Mucosa of rectum (tissue), 2 donors: ENCODE data around the gene LILRA6.
"Not testable (repeated sequence)": the region's sequence is repeated elsewhere in the genome, so short reads cannot be mapped to it uniquely, and the experiment has no call there.

Experiments used
- H3K27ac ChIP-seq, 2 donors: one replicate each; pipeline ENCODE4 v1.7.0; 2013; ENCODE audit warnings: inconsistent platforms in 2 of 2, low read depth in 2 of 2, low read length in 2 of 2
- H3K27me3 ChIP-seq, 2 donors: one replicate each; pipeline ENCODE4 v1.7.0; 2013; ENCODE audit warnings: low read length in 2 of 2; ENCODE audit not compliant: control insufficient read depth in 2 of 2, insufficient read depth in 2 of 2
- H3K36me3 ChIP-seq, 2 donors: one replicate each; pipeline ENCODE4 v1.7.0; 2013; ENCODE audit warnings: low read length in 2 of 2; ENCODE audit not compliant: control insufficient read depth in 2 of 2, insufficient read depth in 2 of 2
- H3K4me1 ChIP-seq, 2 donors: one replicate each; pipeline ENCODE4 v1.7.0; 2013; ENCODE audit warnings: low read length in 2 of 2, mild to moderate bottlenecking in 1 of 2; ENCODE audit not compliant: control insufficient read depth in 2 of 2, insufficient read depth in 2 of 2
- H3K4me3 ChIP-seq, 2 donors: one replicate each; pipeline ENCODE4 v1.7.0; 2013; ENCODE audit warnings: low read length in 2 of 2
- H3K9ac ChIP-seq, 2 donors: one replicate each; pipeline ENCODE4 v1.7.0; 2013; ENCODE audit warnings: low read length in 2 of 2, low read depth in 1 of 2, mild to moderate bottlenecking in 1 of 2
- H3K9me3 ChIP-seq, 2 donors: one replicate each; pipeline ENCODE4 v1.7.0; 2013; ENCODE audit warnings: low read length in 2 of 2; ENCODE audit not compliant: control insufficient read depth in 2 of 2
- donor health status: healthy.
- donor health status: Normal muscosa, but diverticular disease.

The LILRA6 gene

GRCh38 chr19:54201172-54201701 is 41.4 kb downstream of the LILRA6 start:
- no peaks in the 10 kb centered on the region for H3K27me3 ChIP-seq
- peak overlapping the region; percentile 85 to 95 for H3K9ac ChIP-seq
- H3K36me3 ChIP-seq = peaks cover 24 to 46% of the 10 kb centered on the region in 2 donors
- H3K4me1 ChIP-seq = peaks cover 26 to 33% of the 10 kb centered on the region in 2 donors
- H3K4me3 ChIP-seq = peak overlapping the region; percentile 92
- no peaks in the 10 kb centered on the region for H3K9me3 ChIP-seq
- H3K27ac ChIP-seq = peak overlapping the region; percentile 96 to 97

GRCh38 chr19:54199401-54199800 is 43.2 kb downstream of the LILRA6 start:
- no peak overlapping the region for H3K27ac ChIP-seq
- H3K4me1 ChIP-seq = peaks cover 21 to 23% of the 10 kb centered on the region in 2 donors
- H3K9me3 ChIP-seq = no peaks in the 10 kb centered on the region
- no peak overlapping the region for H3K9ac ChIP-seq
- peaks cover 12 to 30% of the 10 kb centered on the region in 2 donors for H3K36me3 ChIP-seq
- no peak overlapping the region for H3K4me3 ChIP-seq
- no peaks in the 10 kb centered on the region for H3K27me3 ChIP-seq

- no peak overlapping the region for H3K27ac ChIP-seq
- H3K4me1 ChIP-seq = peaks cover 10 to 14% of the 10 kb centered on the region in 2 donors
- H3K9me3 ChIP-seq = no peaks in the 10 kb centered on the region
- no peak overlapping the region for H3K9ac ChIP-seq
- H3K27me3 ChIP-seq = no peaks in the 10 kb centered on the region
- H3K36me3 ChIP-seq = peaks cover 12 to 29% of the 10 kb centered on the region in 2 donors
- no peak overlapping the region for H3K4me3 ChIP-seq
Measured at GRCh38 chr19:54197121-54197520, 45.5 kb downstream of the LILRA6 start.

- Histone ChIP-seq H3K36me3 (peaks cover 12 to 24% of the 10 kb centered on the region in 2 donors), H3K9ac (no peak overlapping the region), H3K4me1 (peaks cover 10 to 14% of the 10 kb centered on the region in 2 donors), H3K9me3 (no peaks in the 10 kb centered on the region), H3K4me3 (no peak overlapping the region), H3K27ac (no peak overlapping the region), H3K27me3 (no peaks in the 10 kb centered on the region)
Measured at GRCh38 chr19:54196536-54196935, 46.1 kb downstream of the LILRA6 start.

DNA sequence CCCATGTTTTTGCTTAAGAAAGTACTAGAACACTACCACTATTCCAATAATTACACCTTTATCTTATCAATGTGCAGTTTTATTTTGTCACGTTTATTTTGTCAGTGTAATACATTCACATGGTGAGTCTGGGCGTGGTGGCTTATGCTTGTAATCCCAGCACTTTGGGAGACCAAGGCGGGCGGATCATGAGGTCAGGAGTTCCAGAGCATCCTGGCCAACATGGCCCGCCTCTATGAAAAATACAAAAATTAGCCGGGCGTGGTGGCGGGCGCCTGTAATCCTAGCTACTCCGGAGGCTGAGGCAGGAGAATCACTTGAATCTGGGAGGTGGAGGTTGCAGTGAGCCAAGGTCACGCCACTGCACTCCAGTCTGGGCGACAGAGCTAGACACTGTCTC is 48.1 kb downstream of the LILRA6 start:
- Histone ChIP-seq H3K4me1 (peaks cover 10 to 12% of the 10 kb centered on the region in 2 donors), H3K36me3 (peaks cover 12 to 20% of the 10 kb centered on the region in 2 donors)
- H3K9me3 ChIP-seq, H3K9ac ChIP-seq, H3K4me3 ChIP-seq, H3K27me3 ChIP-seq, H3K27ac ChIP-seq: not testable (repeated sequence)

DNA sequence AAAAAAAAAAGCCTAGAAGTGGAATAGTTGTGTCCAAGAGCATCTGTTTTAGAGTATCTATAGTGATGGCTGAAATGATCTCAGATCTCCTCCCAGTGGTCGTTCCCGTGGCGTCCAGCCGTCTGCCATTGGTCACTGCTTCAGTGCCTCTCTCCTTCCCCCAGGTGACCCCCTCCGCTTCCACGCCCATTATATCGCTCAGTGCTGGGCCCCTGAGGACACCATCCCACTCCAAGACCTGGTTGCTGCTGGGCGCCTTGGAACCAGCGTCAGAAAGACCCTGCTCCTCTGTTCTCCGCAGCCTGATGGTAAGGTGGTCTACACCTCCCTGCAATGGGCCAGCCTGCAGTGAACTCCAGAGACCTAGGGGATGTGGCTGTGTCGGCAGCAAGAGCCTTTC is 49.6 kb downstream of the LILRA6 start:
- Histone ChIP-seq H3K4me3 (no peak overlapping the region), H3K27ac (no peak overlapping the region), H3K4me1 (peaks cover 19 to 20% of the 10 kb centered on the region in 2 donors), H3K36me3 (peaks cover 12 to 20% of the 10 kb centered on the region in 2 donors), H3K9me3 (no peaks in the 10 kb centered on the region), H3K9ac (no peak overlapping the region), H3K27me3 (no peaks in the 10 kb centered on the region)

DNA sequence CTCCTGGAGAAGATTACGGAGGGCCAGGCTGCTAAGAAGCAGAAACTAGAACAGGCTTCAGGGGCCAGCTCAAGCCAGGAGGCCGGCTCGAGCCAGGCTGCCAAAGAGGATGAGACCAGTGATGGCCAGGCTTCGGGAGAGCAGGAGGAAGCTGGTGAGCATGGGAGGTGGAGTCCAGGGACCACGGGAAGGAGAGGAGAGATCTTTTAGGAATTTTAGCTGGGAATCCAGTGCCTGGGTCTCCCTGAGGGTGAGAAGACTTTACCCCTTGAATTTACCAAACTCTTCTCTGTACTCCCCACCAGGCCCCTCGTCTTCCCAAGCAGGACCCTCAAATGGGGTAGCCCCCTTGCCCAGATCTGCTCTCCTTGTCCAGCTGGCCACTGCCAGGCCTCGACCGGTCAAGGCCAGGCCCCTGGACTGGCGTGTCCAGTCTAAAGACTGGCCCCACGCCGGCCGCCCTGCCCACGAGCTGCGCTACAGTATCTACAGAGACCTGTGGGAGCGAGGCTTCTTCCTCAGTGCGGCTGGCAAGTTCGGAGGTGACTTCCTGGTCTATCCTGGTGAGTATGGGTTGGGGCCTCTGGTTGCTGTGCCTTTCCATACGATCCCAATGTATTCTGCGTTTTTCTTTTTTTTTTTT is 50.7 kb downstream of the LILRA6 start:
- H3K27ac ChIP-seq = peak overlapping the region; percentile 100
- H3K36me3 ChIP-seq = peaks cover 12 to 20% of the 10 kb centered on the region in 2 donors
- peak overlapping the region; percentile 77 to 81 for H3K4me3 ChIP-seq
- H3K9ac ChIP-seq = peak overlapping the region; percentile 94 to 98
- H3K4me1 ChIP-seq = peaks cover 25 to 31% of the 10 kb centered on the region in 2 donors
- H3K27me3 ChIP-seq = no peaks in the 10 kb centered on the region
- H3K9me3 ChIP-seq = no peaks in the 10 kb centered on the region

DNA sequence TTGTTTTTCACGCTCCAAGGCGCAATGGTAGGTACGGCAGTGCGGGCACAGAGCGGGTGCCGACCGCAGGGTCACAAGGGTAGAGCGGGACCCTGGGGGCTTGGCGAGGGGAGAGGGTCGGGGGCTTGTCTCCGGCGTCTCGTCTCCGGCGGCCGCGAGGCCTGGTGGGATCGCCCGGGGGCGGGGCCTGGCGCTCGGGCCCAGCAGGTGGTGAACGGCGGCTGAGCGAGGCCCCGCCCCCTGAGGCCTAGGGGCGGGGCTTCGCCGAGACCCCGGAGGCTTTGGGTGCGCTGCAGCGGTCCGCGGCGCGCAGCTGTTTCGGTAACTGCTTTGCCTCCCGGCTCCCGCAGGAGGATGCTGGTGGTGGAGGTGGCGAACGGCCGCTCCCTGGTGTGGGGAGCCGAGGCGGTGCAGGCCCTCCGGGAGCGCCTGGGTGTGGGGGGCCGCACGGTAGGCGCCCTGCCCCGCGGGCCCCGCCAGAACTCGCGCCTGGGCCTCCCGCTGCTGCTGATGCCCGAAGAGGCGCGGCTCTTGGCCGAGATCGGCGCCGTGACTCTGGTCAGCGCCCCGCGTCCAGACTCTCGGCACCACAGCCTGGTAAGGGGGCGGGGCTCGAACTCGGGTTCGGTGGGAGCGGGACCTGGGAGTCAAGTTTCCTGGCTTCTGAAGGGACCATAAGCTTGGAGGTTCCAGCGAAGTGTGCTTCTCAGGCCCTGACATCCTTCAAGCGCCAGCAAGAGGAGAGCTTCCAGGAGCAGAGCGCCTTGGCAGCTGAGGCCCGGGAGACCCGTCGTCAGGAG is 51.4 kb downstream of the LILRA6 start, which contains the start of gene TSEN34:
Gene TSEN34, plus strand, starts transcription at position 298 of the 800 bp plus-strand sequence. Its CDS starts 57 bp downstream, at position 355.
- peaks cover 32 to 38% of the 10 kb centered on the region in 2 donors for H3K4me1 ChIP-seq
- H3K4me3 ChIP-seq = peak within 1 kb of the TSS; percentile 77 to 91
- no peaks in the 10 kb centered on the region for H3K9me3 ChIP-seq
- no peaks in the 10 kb centered on the region for H3K27me3 ChIP-seq
- peak within 1 kb of the TSS; percentile 100 for H3K27ac ChIP-seq
- H3K9ac ChIP-seq = peak within 1 kb of the TSS; percentile 94 to 98
- peaks cover 12 to 22% of the 10 kb centered on the region in 2 donors for H3K36me3 ChIP-seq

DNA sequence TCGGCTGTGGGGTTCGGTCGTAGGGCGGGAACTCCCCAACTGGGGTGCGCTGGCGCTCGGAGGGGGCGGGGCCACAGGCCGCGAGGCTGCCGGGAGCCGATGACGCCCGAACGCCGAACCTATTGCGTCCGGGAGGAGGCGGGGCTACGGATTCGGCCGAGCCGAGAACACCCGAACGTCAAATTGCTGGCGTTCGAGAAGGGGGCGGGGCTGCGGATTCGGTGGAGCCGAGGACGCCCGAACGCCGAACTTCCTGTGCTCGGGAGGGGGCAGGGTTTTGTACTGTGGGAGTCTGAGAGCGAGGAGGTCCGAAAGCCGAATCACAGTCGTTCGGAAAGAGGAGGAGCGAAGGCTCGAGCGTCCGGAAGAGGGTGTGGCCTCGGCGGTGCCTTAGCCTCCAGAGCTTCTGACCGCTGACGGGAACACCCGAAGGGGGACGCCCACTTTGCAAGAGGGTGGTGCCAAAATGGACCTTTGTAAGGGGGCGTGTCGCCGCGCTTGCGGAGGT is 52.0 kb downstream of the LILRA6 start:
- Histone ChIP-seq H3K4me3 (peak overlapping the region; percentile 77 to 91), H3K27ac (peak overlapping the region; percentile 100), H3K27me3 (no peaks in the 10 kb centered on the region), H3K36me3 (peaks cover 12 to 22% of the 10 kb centered on the region in 2 donors), H3K9ac (peak overlapping the region; percentile 94 to 98), H3K9me3 (no peaks in the 10 kb centered on the region), H3K4me1 (peaks cover 32 to 38% of the 10 kb centered on the region in 2 donors)
